CD4-positive, alpha-beta T cell treated with Interleukin-4 for 4 hours (primary cell): ENCODE results near the gene PCDHGC3.
"Not testable (repeated sequence)": the region's sequence is repeated elsewhere in the genome, so short reads cannot be mapped to it uniquely, and the experiment has no call there.

Experiments used
- DNase-seq: peaks from one replicate; pipeline ENCODE4 v3.0.0-alpha.2; 2020

The PCDHGC3 gene

GRCh38 chr5:141475625-141476131 is at the start of gene PCDHGC3:
Gene PCDHGC3 (plus strand): TSS chr5:141475966. CDS start chr5:141476117, 151 bp downstream.
- DNase-seq = peak; percentile 4

- DNase-seq = no peak
These were observed 47.9 kb upstream of the PCDHGC3 start for GRCh38 chr5:141427783-141428426.

- no peak for DNase-seq
These were observed 45.2 kb upstream of the PCDHGC3 start, which contains the start of gene PCDHGA12 for GRCh38 chr5:141430332-141431113. Gene PCDHGA12 (plus strand): TSS chr5:141430507. CDS start chr5:141430760, 253 bp downstream.

- no peak for DNase-seq
These were observed 44.5 kb upstream of the PCDHGC3 start for GRCh38 chr5:141431286-141431685.

DNA sequence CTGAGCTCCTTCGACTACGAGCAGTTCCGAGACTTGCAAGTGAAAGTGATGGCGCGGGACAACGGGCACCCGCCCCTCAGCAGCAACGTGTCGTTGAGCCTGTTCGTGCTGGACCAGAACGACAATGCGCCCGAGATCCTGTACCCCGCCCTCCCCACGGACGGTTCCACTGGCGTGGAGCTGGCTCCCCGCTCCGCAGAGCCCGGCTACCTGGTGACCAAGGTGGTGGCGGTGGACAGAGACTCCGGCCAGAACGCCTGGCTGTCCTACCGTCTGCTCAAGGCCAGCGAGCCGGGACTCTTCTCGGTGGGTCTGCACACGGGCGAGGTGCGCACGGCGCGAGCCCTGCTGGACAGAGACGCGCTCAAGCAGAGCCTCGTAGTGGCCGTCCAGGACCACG is 43.5 kb upstream of the PCDHGC3 start:
- not testable (repeated sequence) for DNase-seq

DNA sequence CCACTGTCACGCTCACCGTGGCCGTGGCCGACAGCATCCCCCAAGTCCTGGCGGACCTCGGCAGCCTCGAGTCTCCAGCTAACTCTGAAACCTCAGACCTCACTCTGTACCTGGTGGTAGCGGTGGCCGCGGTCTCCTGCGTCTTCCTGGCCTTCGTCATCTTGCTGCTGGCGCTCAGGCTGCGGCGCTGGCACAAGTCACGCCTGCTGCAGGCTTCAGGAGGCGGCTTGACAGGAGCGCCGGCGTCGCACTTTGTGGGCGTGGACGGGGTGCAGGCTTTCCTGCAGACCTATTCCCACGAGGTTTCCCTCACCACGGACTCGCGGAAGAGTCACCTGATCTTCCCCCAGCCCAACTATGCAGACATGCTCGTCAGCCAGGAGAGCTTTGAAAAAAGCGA is 43.0 kb upstream of the PCDHGC3 start:
- not testable (repeated sequence) for DNase-seq

GRCh38 chr5:141434006-141434405 is 41.8 kb upstream of the PCDHGC3 start:
- DNase-seq = no peak

- no peak for DNase-seq
These were observed 38.5 kb upstream of the PCDHGC3 start for GRCh38 chr5:141437221-141437620.

GRCh38 chr5:141439411-141440141 is 36.2 kb upstream of the PCDHGC3 start:
- no peak for DNase-seq

- no peak for DNase-seq
These were observed 35.4 kb upstream of the PCDHGC3 start for GRCh38 chr5:141440341-141440740.

- DNase-seq = no peak
These were observed 34.1 kb upstream of the PCDHGC3 start for GRCh38 chr5:141441571-141442170.

DNA sequence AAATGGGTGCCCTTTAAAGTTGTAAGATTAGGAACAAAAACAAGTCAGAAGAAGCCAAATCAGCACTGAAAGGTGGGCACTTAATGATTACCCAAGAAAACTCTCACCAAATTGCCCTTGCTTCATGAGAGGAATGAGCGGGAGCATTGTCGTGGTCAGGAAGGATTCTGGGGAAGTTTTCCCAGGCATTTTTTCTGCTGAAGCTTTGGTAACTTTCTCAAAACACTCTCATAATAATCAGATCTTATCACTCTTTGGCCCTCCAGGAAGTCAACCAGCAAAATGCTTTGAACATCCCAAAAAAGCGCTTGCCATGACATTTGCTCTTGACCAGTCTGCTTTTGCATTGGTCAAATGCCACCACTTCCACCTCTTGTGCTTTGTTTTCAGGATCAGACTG is 10.4 kb upstream of the PCDHGC3 start:
- DNase-seq = no peak

DNA sequence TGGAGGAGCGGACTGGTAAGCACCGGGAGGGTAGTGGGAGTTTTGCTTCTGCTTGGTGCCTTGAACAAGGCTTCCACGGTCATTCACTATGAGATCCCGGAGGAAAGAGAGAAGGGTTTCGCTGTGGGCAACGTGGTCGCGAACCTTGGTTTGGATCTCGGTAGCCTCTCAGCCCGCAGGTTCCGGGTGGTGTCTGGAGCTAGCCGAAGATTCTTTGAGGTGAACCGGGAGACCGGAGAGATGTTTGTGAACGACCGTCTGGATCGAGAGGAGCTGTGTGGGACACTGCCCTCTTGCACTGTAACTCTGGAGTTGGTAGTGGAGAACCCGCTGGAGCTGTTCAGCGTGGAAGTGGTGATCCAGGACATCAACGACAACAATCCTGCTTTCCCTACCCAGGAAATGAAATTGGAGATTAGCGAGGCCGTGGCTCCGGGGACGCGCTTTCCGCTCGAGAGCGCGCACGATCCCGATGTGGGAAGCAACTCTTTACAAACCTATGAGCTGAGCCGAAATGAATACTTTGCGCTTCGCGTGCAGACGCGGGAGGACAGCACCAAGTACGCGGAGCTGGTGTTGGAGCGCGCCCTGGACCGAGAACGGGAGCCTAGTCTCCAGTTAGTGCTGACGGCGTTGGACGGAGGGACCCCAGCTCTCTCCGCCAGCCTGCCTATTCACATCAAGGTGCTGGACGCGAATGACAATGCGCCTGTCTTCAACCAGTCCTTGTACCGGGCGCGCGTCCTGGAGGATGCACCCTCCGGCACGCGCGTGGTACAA is 556 bp downstream of the PCDHGC3 start:
- no peak for DNase-seq

- DNase-seq = no peak
These were observed 1.3 kb downstream of the PCDHGC3 start for GRCh38 chr5:141477044-141477575.

GRCh38 chr5:141477815-141478214 is 2.0 kb downstream of the PCDHGC3 start:
- no peak for DNase-seq

DNA sequence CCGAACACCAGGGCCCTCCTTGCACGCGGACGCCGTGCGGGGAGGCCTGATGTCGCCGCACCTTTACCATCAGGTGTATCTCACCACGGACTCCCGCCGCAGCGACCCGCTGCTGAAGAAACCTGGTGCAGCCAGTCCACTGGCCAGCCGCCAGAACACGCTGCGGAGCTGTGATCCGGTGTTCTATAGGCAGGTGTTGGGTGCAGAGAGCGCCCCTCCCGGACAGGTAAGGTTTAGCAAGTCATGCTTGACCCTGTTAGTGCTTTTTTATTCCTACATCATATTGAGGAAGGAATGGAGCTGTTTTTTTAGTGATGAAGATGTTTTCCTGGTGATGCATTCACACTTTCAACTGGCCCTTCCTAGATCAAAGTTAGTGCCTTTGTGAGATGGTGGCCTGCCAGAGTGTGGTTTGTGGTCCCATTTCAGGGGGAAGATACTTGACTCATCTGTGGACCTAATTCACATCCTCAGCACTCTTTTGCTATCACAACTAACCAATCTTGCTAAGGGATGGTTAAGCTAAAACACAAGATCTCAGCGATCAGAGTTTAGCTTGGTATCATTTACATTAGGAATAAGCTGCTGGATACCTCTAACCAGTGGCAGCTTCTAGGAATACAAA is 2.7 kb downstream of the PCDHGC3 start:
- DNase-seq = no peak

GRCh38 chr5:141479776-141480175 is 4.0 kb downstream of the PCDHGC3 start:
- DNase-seq = no peak

DNA sequence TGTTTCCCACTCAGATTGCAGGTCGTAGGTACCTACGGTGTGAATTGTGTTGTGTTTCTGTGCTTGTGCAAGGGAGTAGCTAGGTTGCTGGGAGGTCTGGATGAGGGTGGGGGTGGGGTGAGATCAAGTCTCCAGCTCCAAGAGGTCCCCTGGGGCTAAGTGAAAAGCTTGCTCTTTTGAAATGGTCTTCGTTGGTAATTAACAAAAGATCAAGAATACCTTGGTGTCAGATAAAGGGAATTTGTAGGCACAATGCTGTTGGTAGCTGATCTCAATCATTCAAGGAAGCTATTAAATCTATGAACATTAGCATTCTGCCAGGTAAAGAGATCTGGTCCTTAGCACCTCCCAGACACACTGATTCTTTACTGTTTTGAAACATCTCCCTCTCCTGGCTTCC is 8.1 kb downstream of the PCDHGC3 start:
- no peak for DNase-seq

DNA sequence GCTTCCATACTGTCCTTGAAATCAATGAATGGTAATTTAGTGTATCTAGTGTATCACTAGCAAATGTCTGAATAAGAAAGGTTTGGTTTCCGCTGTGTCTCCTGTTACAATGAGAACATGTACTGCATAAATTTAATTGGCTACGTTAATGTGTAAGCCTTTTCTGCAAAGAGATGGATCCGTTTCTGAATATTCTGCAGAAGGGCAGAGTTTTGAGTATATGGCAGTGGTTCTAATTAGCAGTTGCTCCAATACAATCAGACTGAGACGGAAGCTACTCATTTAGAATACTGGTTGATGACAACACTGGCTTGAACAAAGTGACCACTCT is 8.5 kb downstream of the PCDHGC3 start:
- no peak for DNase-seq

- DNase-seq = no peak
These were observed 9.0 kb downstream of the PCDHGC3 start, which contains the start of gene PCDHGC4 for GRCh38 chr5:141484641-141485311. Gene PCDHGC4 (plus strand): TSS chr5:141485030. CDS start chr5:141485174, 144 bp downstream.
